BLaER1 treated with 17β-estradiol and CSF1 and Interleukin-3, amounts not matched to agents 10 nM and 100 nM (cell line): Measurements from ENCODE around the gene OR56B4.
A peak's percentile ranks its signal among the peaks of the same experiment; 100 is the strongest.
"Not testable (repeated sequence)": the region's sequence is repeated elsewhere in the genome, so short reads cannot be mapped to it uniquely, and the experiment has no call there.

Experiments
- H3K27ac ChIP-seq, 11 experiments: shearing (Covaris generic); formaldehyde crosslinking; 2 replicates each; pipeline ENCODE4 v1.8.1; 2022
- H3K27me3 ChIP-seq, 11 experiments: shearing (Covaris generic); formaldehyde crosslinking; 2 replicates each; pipeline ENCODE4 v1.8.1; 2022
- H3K36me3 ChIP-seq, 11 experiments: shearing (Covaris generic); formaldehyde crosslinking; 2 replicates each; pipeline ENCODE4 v1.8.1; 2022
- H3K4me1 ChIP-seq, 10 experiments: shearing (Covaris generic); formaldehyde crosslinking; 2 replicates each; pipeline ENCODE4 v1.8.1; 2022
- H3K4me2 ChIP-seq, 11 experiments: shearing (Covaris generic); formaldehyde crosslinking; 2 replicates each; pipeline ENCODE4 v1.8.1; 2022
- H3K4me3 ChIP-seq, 10 experiments: shearing (Covaris generic); formaldehyde crosslinking; 2 replicates each; pipeline ENCODE4 v1.8.1; 2022
- H3K9ac ChIP-seq, 11 experiments: shearing (Covaris generic); formaldehyde crosslinking; 2 replicates each; pipeline ENCODE4 v1.8.1; 2022
- H3K9me3 ChIP-seq, 11 experiments: shearing (Covaris generic); formaldehyde crosslinking; replicated peaks in 1 of 11; 2 replicates each; pipeline ENCODE4 v1.8.1; 2022
- H4K20me1 ChIP-seq, 11 experiments: shearing (Covaris generic); formaldehyde crosslinking; 2 replicates each; pipeline ENCODE4 v1.8.1; 2022
- Cebpa-rat ChIP-seq, 11 experiments: shearing (Covaris generic); IDR thresholded peaks; 2 replicates each; pipeline ENCODE4 v1.8.1; 2022

The OR56B4 gene, protein sequence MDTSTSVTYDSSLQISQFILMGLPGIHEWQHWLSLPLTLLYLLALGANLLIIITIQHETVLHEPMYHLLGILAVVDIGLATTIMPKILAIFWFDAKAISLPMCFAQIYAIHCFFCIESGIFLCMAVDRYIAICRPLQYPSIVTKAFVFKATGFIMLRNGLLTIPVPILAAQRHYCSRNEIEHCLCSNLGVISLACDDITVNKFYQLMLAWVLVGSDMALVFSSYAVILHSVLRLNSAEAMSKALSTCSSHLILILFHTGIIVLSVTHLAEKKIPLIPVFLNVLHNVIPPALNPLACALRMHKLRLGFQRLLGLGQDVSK

DNA sequence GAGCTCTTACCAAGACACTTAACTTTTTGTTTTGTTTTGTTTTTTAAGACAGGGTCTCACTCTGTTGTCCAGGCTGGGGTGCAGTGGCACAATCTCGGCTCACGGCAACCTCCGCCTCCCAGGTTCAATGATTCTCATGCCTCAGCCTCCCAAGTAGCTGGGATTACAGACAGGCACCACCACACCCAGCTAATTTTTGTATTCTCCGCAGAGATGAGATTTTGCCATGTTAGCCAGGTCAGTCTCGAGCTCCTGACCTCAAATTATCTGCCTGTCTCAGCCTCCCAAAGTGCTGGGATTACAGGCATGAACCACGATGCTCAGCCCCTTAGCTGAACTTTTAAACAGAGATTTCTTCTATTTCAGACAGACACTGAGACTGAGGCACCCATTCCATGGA is at the start of gene OR56B4:
OR56B4 (plus strand) TSS at position 301 of the 400 bp plus-strand sequence; CDS start at position 396, 95 bp downstream.
- H3K9ac ChIP-seq, H3K36me3 ChIP-seq, H3K4me3 ChIP-seq, H3K9me3 ChIP-seq, H3K27me3 ChIP-seq, H3K4me2 ChIP-seq, H4K20me1 ChIP-seq, H3K27ac ChIP-seq: not testable (repeated sequence)
- H3K4me1 ChIP-seq, result peaks cover 0 to 13% (median 0%) of the 10 kb centered on the region in 10 experiments; a peak in 2 of 20 replicates

DNA sequence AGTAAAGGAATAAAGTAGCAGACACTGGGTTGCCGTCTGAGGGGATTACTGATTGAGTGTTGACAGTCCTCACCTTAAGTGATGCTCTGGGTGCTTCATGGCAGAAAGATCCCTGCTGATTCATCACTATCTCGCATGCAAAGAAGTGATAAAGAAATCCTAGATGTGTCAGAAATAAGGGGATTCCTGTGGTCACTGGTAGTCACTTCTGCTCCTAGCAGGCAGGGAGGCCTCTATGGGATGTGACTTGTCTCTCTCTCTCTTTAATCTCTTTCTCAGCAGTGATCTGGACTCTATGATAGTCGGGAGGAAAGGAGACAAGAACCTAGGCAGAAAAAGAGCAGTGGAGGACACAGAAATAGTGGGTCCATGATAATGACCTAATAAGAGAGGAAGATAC is 46.0 kb upstream of the OR56B4 start:
- Histone ChIP-seq H3K27ac (no peak overlapping the region), H3K4me2 (no peak overlapping the region), H3K9ac (no peak overlapping the region), H3K36me3 (no peaks in the 10 kb centered on the region), H4K20me1 (no peaks in the 10 kb centered on the region), H3K4me1 (no peaks in the 10 kb centered on the region), H3K27me3 (no peaks in the 10 kb centered on the region), H3K9me3 (no peaks in the 10 kb centered on the region), H3K4me3 (no peak overlapping the region)
- no peak for TF ChIP-seq Cebpa-rat (IDR thresholded peaks at IDR 0.05)

DNA sequence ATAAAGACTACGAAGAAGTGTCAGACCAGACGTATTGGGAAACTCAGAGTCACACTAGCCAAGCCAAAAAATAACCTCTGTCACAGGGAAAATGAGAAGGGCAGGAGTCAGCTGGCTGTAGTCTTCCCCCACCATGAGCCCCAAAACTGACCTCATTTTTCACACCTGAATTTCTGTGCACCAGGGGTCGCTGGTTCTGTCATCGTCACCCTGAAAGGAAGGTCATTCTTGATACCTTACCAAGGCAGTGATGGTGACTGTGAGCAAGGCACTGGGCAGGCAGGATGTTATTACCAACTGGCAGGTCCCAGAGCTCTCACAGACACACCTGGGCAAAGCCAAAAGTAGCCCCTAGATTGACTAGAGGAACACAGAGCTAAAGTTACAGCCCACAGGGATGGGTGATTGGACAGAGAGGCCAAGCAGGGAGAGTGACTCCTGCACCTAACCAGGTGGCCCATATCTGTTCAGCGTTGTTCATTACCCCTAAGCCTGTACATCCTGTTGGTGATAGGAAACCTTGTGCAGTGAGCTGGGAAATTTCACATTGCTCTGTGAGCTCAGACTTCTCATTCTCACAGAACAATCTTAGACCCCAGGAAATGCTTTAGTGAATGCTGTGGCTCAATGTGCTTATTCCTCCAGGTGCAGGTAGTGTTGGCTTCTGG is 44.7 kb upstream of the OR56B4 start:
- no peak for TF ChIP-seq Cebpa-rat (IDR thresholded peaks at IDR 0.05)
- Histone ChIP-seq H3K4me3 (no peak overlapping the region), H3K9ac (no peak overlapping the region), H3K4me1 (no peaks in the 10 kb centered on the region), H3K27me3 (no peaks in the 10 kb centered on the region), H3K9me3 (no peaks in the 10 kb centered on the region), H3K27ac (no peak overlapping the region), H3K4me2 (no peak overlapping the region), H4K20me1 (no peaks in the 10 kb centered on the region), H3K36me3 (no peaks in the 10 kb centered on the region)

DNA sequence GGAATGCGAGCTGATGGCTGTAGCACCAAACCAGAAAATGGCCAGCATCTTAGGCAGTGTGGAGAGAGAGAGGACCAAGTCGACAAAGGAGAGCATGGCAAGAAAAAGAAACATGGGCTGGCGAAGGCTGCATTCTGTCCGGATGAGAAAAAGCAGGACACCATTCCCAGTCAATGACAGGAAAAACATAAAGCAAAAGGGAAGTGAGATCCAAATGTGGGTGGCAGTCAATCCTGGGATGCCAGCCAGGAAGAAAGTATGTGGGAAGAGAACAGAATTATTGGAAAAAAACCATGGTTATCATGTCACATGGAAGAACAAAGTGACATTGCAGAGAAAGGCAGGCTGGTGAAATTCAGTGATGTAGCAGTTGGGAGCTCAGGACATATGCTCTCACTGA is 40.0 kb upstream of the OR56B4 start:
- Histone ChIP-seq H3K4me2 (no peak overlapping the region), H3K27me3 (no peaks in the 10 kb centered on the region), H3K9ac (no peak overlapping the region), H3K4me3 (no peak overlapping the region), H4K20me1 (no peaks in the 10 kb centered on the region), H3K27ac (no peak overlapping the region), H3K9me3 (no peaks in the 10 kb centered on the region), H3K4me1 (no peaks in the 10 kb centered on the region), H3K36me3 (no peaks in the 10 kb centered on the region)
- no peak for TF ChIP-seq Cebpa-rat (IDR thresholded peaks at IDR 0.05)

DNA sequence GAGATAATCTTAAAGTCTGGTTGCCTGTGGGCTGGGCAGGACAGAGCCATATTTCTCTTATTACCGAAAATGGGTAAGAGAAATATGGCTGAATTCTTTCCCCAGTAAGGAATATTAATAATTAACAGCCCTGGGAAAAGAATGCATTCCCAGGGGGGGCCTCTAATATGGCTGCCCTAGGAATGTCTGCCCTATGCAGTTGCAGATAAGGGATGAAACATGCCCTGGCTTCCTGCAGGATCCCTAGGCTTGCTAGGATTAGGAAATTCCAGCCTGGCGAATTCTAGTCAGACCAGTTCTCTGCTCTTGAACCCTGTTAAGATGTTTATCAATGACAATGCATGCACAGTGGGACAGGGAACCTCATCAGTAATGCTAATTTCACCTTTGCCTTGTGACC is 31.0 kb upstream of the OR56B4 start:
- not testable (repeated sequence) for H3K27ac ChIP-seq, H3K4me1 ChIP-seq, H4K20me1 ChIP-seq, H3K36me3 ChIP-seq, H3K4me3 ChIP-seq, H3K9ac ChIP-seq, H3K4me2 ChIP-seq, H3K27me3 ChIP-seq
- peaks cover 16 to 36% (median 22%) of the 10 kb centered on the region in 11 experiments for H3K9me3 ChIP-seq

DNA sequence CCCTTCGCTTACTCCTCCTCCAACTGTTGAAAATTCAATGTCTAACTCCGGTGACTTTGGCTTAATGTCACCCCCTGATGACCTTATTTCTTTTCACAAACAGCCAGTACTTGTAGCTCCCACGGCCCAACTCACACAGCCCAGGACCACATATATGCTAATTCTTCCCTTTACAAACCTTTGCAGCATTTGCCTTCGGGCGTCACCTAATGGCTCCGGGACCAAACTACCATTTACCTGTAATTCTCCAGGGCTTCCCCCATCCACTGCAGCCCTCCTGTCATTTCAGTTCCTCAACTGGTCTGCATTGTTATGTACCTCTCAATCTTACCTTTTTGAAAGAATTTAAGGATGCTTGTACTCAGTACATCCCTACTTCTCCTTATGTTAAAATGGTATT is 29.8 kb upstream of the OR56B4 start:
- Histone ChIP-seq H3K36me3 (no peaks in the 10 kb centered on the region), H3K4me3 (no peak overlapping the region)
- TF ChIP-seq Cebpa-rat (IDR thresholded peaks at IDR 0.05), result no peak

DNA sequence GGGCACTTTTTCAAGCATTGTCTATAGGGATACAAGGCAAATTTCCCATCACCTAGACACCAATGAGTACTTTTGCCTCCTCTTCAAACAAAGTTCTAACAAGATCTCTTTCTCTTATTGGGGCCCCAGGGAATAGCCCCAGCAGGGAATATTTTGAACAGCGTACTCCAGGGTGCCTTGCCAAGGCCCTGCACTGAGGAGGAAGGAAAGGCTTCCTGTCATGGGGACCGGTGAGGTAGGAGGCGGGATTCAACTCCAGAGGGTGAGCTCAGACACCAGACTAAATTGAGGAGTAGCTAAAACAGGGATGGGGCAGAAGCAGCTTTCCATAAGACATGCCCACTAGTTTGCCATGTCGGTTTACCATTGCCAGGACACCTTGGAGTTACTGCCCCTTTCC is 28.0 kb upstream of the OR56B4 start:
- no peak overlapping the region for H3K9ac ChIP-seq
- H3K4me2 ChIP-seq, result no peak overlapping the region
- H3K4me1 ChIP-seq, result no peaks in the 10 kb centered on the region
- H4K20me1 ChIP-seq, result no peaks in the 10 kb centered on the region
- peaks cover 16 to 36% (median 22%) of the 10 kb centered on the region in 11 experiments for H3K9me3 ChIP-seq
- no peaks in the 10 kb centered on the region for H3K36me3 ChIP-seq
- no peak for TF ChIP-seq Cebpa-rat (IDR thresholded peaks at IDR 0.05)
- no peaks in the 10 kb centered on the region for H3K27me3 ChIP-seq
- H3K4me3 ChIP-seq, result no peak overlapping the region
- no peak overlapping the region for H3K27ac ChIP-seq

More for the DNA sequence above, 29.8 kb upstream of the OR56B4 start:
- Histone ChIP-seq H4K20me1 (no peaks in the 10 kb centered on the region), H3K4me2 (no peak overlapping the region), H3K27ac (no peak overlapping the region), H3K9ac (no peak overlapping the region), H3K27me3 (no peaks in the 10 kb centered on the region), H3K4me1 (no peaks in the 10 kb centered on the region), H3K9me3 (peaks cover 16 to 36% (median 22%) of the 10 kb centered on the region in 11 experiments)

DNA sequence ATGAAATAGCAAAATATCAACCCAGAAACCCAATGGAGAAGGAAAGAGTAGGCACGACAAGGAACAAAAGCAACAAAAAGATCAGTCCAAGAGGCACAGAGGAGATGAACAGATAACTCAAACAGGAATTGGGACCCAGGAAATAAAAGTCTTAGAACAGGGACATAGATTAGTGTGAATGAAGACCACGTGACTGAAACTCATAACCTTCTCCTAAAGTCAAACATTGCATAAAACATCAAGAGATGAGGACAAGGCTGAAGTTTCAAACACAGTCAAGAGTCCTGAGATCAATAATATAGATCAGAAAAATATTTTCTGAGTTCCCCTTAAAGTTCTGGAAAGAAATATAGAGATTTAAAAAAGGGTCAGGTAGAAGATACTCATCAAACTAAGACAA is 24.4 kb upstream of the OR56B4 start:
- no peaks in the 10 kb centered on the region for H3K4me1 ChIP-seq
- H3K36me3 ChIP-seq, result no peaks in the 10 kb centered on the region
- no peak overlapping the region for H3K27ac ChIP-seq
- peaks cover 0 to 12% (median 1%) of the 10 kb centered on the region in 11 experiments; a peak in 11 of 22 replicates for H3K9me3 ChIP-seq
- no peak for TF ChIP-seq Cebpa-rat (IDR thresholded peaks at IDR 0.05)
- no peak overlapping the region for H3K9ac ChIP-seq
- H3K4me3 ChIP-seq, result no peak overlapping the region
- no peak overlapping the region for H3K4me2 ChIP-seq
- no peaks in the 10 kb centered on the region for H3K27me3 ChIP-seq
- H4K20me1 ChIP-seq, result no peaks in the 10 kb centered on the region

DNA sequence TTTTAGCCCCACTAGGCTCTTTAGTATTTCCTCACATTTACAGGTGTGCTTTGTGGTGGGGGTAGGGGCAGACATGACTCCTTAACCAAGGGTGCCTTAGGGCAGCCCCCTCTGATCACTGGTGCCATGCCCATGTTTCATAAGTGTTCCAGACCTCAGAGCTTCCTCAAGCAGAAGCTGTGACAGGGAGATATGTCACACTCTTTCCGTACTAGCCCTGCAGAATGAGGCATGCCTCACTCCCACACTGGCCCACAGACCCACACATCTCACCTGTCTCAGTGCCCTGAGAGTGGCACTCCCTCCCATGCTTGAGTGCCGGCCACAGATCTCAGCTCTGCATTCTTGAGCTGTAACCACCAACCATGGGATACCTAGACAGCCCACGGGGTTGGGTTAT is 22.9 kb upstream of the OR56B4 start:
- Histone ChIP-seq H3K27ac (no peak overlapping the region), H3K36me3 (no peaks in the 10 kb centered on the region), H3K9ac (no peak overlapping the region), H3K4me2 (no peak overlapping the region), H4K20me1 (no peaks in the 10 kb centered on the region), H3K27me3 (no peaks in the 10 kb centered on the region), H3K4me1 (no peaks in the 10 kb centered on the region), H3K9me3 (peaks cover 0 to 11% (median 0%) of the 10 kb centered on the region in 11 experiments; a peak in 7 of 22 replicates), H3K4me3 (no peak overlapping the region)
- no peak for TF ChIP-seq Cebpa-rat (IDR thresholded peaks at IDR 0.05)

DNA sequence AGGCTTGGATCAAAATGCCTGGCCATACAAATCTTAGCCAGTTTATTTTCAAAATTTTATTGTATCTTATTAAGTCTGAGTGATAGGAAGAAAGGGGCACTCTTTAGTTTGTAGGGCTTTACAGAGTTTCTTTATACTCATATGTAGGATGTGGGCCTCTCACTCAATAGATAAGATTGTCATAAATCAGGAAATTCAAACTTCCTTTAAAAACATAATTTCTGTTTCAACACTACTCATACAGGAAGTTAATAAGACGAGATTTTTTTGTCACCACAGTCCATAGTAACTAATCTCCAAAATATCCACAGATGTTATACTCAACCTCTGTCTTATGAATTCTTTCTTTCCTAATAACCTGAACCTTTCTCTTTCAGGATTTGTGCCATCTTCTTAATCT is 13.3 kb upstream of the OR56B4 start:
- H3K27me3 ChIP-seq, result no peaks in the 10 kb centered on the region
- peak overlapping the region in 8 of 11 experiments; percentile 21 to 51 (median 40); a peak in 14 of 22 replicates for H3K4me2 ChIP-seq
- peaks cover 0 to 29% (median 11%) of the 10 kb centered on the region in 11 experiments; a peak in 14 of 22 replicates for H3K9me3 ChIP-seq
- no peaks in the 10 kb centered on the region for H3K36me3 ChIP-seq
- H3K27ac ChIP-seq, result peak overlapping the region in 4 of 11 experiments; percentile 9 to 60 (median 34); a peak in 5 of 22 replicates
- no peaks in the 10 kb centered on the region for H4K20me1 ChIP-seq
- H3K4me1 ChIP-seq, result peaks cover 16 to 30% (median 21%) of the 10 kb centered on the region in 10 experiments
- no peak overlapping the region for H3K4me3 ChIP-seq
- no peak overlapping the region for H3K9ac ChIP-seq
- no peak for TF ChIP-seq Cebpa-rat (IDR thresholded peaks at IDR 0.05)
